ENCODE data around the gene SMDT1.

SMDT1 gene

GRCh38 chr22:42131562-42131961 lies 52.1 kb downstream of the SMDT1 start:
- Histone ChIP-seq H3K9me3 (ENCODE audit: low read depth, low read length) (no peaks in the 10 kb centered on the region), H3K9ac (ENCODE audit: insufficient read length) (no peak overlapping the region), H3K4me3 (no peak overlapping the region), H3K36me3 (ENCODE audit: insufficient read depth, low read length) (no peaks in the 10 kb centered on the region), H3K27ac (no peak overlapping the region)
- TF ChIP-seq EZH2 (IDR thresholded peaks at IDR 0.05) (no peak), FOXP2 (optimal IDR thresholded peaks at IDR 0.05; ENCODE audit: control extremely low read depth, extremely low read length, insufficient read depth) (no peak), POLR2AphosphoS5 (IDR thresholded peaks at IDR 0.05; ENCODE audit: borderline replicate concordance, low read depth, low read length) (no peak)
- no peak for DNase-seq (ENCODE audit: low read depth, low spot score)

GRCh38 chr22:42132457-42132856 lies 53.0 kb downstream of the SMDT1 start:
- Histone ChIP-seq H3K9me3 (ENCODE audit: low read depth, low read length) (no peaks in the 10 kb centered on the region), H3K27ac (no peak overlapping the region), H3K4me3 (no peak overlapping the region), H3K9ac (ENCODE audit: insufficient read length) (no peak overlapping the region), H3K36me3 (ENCODE audit: insufficient read depth, low read length) (no peaks in the 10 kb centered on the region)
- no peak for DNase-seq (ENCODE audit: low read depth, low spot score)
- TF ChIP-seq FOXP2 (optimal IDR thresholded peaks at IDR 0.05; ENCODE audit: control extremely low read depth, extremely low read length, insufficient read depth): no peak
- TF ChIP-seq POLR2AphosphoS5 (IDR thresholded peaks at IDR 0.05; ENCODE audit: borderline replicate concordance, low read depth, low read length): no peak
- no peak for TF ChIP-seq EZH2 (IDR thresholded peaks at IDR 0.05)
